GM13976 (cell line): ENCODE data around the gene ZC3H12A.

Experiments used
- DNase-seq: peaks from one replicate; pipeline ENCODE4 v3.0.0; 2012; ENCODE audit warnings: low spot score
- in situ Hi-C: fragments of 300-500 bp; cut with MboI; formaldehyde crosslinking; loops from one replicate; pipeline ENCODE4 v1.12.0; 2022; ENCODE audit warnings: low sequenced_read_pairs, mixed read lengths, inconsistent platforms; ENCODE audit not compliant: unreplicated experiment
- TF ChIP-seq, protein P1 (sequence below): IDR thresholded peaks from 2 replicates; pipeline ENCODE4 v1.5.1; 2012; ENCODE audit warnings: borderline replicate concordance, mild to moderate bottlenecking; ENCODE audit not compliant: insufficient read depth; ENCODE audit errors: extremely low read depth, missing control alignments, control extremely low read depth

ZC3H12A gene

DNA sequence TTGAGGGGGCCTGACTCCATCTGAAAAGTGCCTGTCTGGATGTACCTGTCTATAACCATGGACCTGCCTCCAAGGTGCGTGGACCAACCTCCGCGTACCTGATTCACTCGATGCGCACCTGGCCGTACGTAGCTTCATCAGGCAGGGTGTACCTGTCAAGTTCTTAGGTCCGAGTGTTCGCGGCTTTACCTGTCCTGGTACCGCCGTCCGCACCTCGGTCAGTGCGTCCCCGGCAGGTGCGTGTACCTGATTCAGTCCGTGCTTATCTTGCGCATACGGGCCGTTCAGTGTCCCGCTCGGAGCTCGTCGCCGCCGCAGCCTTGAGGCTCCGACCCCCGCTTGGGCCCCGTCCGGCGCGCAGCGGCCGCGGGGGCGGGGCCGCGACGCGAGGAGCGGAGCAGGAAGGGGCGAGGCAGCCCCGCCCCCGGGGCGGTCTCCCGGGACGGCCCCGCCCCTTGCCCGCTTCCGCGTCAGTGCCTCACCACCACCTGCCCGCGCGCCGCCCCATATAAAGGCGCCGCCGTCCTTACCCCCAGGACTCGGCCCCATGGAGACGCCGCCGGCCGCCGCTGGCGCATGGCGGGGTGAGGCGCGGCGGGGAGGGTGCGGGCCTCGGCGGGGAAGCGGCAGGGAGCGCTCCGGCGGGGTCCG lies at the start of gene ZC3H12A:
TSS of gene ZC3H12A (plus strand) at position 535 of the 651 bp plus-strand sequence. CDS start 917 bp downstream, outside the sequence.
- TF ChIP-seq, protein P1, sequence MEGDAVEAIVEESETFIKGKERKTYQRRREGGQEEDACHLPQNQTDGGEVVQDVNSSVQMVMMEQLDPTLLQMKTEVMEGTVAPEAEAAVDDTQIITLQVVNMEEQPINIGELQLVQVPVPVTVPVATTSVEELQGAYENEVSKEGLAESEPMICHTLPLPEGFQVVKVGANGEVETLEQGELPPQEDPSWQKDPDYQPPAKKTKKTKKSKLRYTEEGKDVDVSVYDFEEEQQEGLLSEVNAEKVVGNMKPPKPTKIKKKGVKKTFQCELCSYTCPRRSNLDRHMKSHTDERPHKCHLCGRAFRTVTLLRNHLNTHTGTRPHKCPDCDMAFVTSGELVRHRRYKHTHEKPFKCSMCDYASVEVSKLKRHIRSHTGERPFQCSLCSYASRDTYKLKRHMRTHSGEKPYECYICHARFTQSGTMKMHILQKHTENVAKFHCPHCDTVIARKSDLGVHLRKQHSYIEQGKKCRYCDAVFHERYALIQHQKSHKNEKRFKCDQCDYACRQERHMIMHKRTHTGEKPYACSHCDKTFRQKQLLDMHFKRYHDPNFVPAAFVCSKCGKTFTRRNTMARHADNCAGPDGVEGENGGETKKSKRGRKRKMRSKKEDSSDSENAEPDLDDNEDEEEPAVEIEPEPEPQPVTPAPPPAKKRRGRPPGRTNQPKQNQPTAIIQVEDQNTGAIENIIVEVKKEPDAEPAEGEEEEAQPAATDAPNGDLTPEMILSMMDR: no peak
- peak; percentile 100 for DNase-seq
- in situ Hi-C loops: no loop called here

DNA sequence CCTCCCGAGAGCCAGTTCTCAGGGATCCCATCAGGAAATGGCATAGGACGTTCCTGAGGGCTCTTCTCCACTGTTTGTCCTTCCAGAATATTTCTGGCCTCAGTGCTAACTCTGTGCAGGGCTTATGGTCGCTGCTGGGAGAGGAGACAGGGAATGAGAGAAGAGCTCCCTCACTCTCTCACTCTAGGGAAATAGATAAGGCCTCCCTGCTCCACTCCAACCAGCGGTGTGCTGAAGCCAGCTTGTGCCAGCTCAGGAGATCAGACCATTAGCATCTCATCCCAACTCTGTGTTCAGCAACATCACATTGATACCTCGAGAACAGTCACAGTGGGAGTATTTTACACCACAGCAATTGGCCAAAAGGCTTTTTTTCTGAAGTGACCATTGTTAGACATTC lies 49.2 kb upstream of the ZC3H12A start:
- TF ChIP-seq, protein P1: no peak
- DNase-seq: no peak
- in situ Hi-C loops: no loop called here

DNA sequence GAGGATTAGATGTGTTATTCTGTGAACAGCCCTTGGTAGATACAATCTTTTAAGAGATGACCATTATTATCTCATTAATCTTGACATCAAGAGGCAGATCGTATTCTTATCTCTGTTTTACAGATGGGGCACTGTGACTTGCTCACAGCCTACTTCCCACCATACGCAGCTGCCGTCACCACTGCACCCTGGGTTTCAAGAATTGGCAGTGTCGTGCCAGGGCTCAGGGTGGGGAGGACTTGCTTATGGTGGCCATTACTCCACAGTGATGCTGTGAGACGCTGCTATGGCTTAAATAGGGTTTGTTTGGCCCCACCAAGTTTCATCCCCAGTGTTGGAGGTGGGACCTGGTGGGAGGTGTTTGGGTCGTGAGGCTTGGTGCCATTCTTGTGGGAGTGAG lies 45.4 kb upstream of the ZC3H12A start:
- no peak for DNase-seq
- TF ChIP-seq, protein P1: no peak
- in situ Hi-C loops: no loop called here

DNA sequence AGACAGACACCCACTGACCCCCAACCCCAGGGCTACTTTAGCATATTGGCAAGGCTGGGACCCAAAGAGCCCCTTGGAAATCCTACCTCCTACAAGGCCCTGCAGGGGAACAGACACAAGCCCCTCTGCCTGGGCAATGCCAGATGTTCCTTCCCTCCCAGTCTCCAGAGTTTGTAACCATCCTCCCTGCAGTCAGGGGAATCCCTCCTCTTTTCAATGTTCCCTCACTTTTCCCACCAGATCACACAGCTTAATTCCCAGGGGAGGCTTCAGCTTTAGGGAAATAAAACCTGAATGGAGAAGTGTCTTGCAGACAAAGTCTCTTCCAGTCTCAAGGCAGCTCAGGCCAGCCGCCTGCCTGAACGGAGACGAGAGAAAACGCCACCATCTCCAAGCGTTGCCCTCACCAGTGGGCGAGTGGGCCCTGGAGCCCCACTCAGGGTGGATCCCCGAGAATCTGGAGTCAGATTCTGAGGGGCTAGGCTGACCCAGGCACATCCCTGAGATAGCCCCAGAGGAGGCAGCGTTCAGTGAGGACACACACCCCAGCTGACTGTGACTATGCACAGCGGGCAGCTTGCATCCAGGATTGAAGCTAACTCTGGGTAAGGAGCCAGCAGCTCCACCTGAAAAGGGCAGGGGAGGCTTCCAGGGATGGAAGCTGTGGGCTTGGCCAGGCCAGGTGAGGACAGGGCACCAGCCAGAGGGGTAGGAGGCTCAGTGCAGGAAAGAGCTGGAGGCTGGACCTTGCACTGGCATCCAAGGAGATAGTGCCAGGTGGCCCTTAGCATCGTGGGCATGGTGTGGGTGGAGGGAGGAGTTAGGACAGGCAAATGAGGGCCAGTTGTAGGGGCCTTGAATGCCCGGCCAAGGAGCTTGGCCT lies 44.0 kb upstream of the ZC3H12A start:
- no peak for DNase-seq
- TF ChIP-seq, protein P1: no peak
- in situ Hi-C loops: no loop called here

DNA sequence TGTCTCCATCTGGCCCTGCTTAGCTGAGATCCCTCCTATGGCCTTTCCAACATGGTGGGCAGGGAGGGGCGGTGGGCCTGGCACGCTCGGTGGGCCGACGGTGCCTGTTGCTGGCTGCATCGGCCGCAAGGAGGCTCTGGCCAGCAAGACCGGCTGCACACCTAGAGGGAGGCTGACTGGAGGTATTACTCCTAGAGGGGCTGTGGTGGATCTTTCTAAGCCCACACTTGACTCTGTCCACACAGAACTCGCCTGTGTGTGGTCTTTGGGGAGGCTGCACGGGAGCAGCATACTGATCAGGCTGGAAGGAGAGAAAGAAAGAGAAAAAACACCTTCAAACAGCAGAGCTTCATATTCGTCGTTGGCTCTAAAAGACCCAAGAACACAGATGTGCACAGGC lies 41.7 kb upstream of the ZC3H12A start:
- DNase-seq: no peak
- TF ChIP-seq, protein P1: no peak
- in situ Hi-C loops: no loop called here

DNA sequence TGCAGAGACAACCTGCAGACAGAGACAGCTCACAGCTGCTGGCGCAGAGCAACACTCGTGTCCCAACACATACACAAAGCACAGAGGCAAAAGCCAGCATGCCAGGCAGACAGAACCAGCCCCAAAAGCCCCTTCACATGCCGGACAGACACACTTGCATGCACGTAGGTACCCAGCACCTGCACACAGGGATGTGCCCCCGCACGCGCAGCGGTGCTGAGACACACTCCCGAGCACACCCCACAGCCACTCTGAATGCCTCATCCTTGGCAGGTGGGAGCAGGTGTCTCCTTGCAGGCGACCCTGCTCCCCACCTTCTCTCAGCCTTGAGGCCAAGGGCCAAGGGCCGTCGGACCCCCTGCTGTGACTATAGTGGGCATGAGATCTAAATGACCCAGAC lies 41.2 kb upstream of the ZC3H12A start:
- TF ChIP-seq, protein P1: no peak
- in situ Hi-C loops: no loop called here
- no peak for DNase-seq
